Type B pancreatic cell (in vitro differentiated cells): ENCODE results near the gene DELE1. TPM values are rescaled to one million over a fixed set of nuclear protein-coding genes. Genes with fewer than 3 reads are reported as not detected.

Experiments used
- DNase-seq: peaks from one replicate; pipeline ENCODE4 v3.0.0; 2021; ENCODE audit warnings: mixed read lengths; ENCODE audit not compliant: unreplicated experiment; ENCODE audit errors: extremely low spot score
- H3K27ac Mint-ChIP-seq: 2 replicates; pipeline ENCODE4 v1.8.0; 2021; ENCODE audit warnings: mild to moderate bottlenecking, mixed read lengths
- H3K27me3 Mint-ChIP-seq: 2 replicates; pipeline ENCODE4 v1.8.0; 2021; ENCODE audit warnings: mixed read lengths
- H3K36me3 Mint-ChIP-seq: 2 replicates; pipeline ENCODE4 v1.8.0; 2021; ENCODE audit warnings: mixed read lengths
- H3K4me1 Mint-ChIP-seq: one replicate; pipeline ENCODE4 v1.8.0; 2021; ENCODE audit warnings: mixed read lengths; ENCODE audit not compliant: unreplicated experiment
- H3K4me3 Mint-ChIP-seq: 2 replicates; pipeline ENCODE4 v1.8.0; 2021; ENCODE audit warnings: mild to moderate bottlenecking, mixed read lengths
- H3K9me3 Mint-ChIP-seq: 2 replicates; pipeline ENCODE4 v1.8.0; 2021; ENCODE audit warnings: mixed read lengths
- total RNA-seq: library from RNA; stranded (reverse); gene quantifications from 2 replicates; pipeline ENCODE4 v1.2.1, GENCODE V29; 2021; ENCODE audit warnings: low replicate concordance
- TF ChIP-seq, protein P1 (sequence below): fragments of 200-600 bp; sonication (generic); conservative IDR thresholded peaks from 2 replicates; pipeline ENCODE4 v1.5.0; 2021; ENCODE audit warnings: antibody characterized with exemption, mild to moderate bottlenecking

Gene DELE1
- total RNA-seq, 1 donor from 2014 or later, result 67.9 TPM

DNA sequence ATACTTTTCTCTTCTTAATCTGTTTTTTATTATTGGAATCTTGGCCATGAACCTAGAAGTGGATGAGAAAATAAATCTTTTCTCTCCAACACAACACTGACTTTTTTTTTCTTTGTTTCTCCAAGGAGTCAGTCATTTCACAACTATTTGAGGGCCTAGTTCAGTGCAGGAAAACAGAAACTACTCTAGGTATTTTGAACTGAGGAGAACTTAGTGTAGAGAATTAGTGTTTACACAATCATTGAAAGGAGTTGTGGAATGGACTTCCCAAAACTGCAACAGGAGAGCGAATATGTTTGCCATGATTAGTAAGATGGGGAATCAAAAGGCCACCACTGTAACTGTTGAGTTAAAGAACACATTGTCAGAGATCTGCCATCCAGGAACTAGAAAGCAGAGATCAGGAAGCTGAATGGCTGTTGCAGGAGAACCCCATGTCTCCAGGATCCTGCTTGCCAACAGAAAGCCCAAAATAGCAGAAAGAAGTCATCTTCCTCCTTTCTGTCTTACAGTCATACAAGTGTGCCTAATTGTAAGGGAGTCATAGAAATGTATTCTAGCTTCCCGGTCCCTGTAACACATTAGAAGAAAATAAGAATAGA lies 25.1 kb upstream of the DELE1 start:
- Mint-ChIP-seq H3K36me3 (no peaks in the 10 kb centered on the region), H3K9me3 (no peaks in the 10 kb centered on the region), H3K4me3 (no peak overlapping the region), H3K4me1 (no peaks in the 10 kb centered on the region), H3K27me3 (peaks cover 12% of the 10 kb centered on the region), H3K27ac (no peak overlapping the region)
- TF ChIP-seq, protein P1, sequence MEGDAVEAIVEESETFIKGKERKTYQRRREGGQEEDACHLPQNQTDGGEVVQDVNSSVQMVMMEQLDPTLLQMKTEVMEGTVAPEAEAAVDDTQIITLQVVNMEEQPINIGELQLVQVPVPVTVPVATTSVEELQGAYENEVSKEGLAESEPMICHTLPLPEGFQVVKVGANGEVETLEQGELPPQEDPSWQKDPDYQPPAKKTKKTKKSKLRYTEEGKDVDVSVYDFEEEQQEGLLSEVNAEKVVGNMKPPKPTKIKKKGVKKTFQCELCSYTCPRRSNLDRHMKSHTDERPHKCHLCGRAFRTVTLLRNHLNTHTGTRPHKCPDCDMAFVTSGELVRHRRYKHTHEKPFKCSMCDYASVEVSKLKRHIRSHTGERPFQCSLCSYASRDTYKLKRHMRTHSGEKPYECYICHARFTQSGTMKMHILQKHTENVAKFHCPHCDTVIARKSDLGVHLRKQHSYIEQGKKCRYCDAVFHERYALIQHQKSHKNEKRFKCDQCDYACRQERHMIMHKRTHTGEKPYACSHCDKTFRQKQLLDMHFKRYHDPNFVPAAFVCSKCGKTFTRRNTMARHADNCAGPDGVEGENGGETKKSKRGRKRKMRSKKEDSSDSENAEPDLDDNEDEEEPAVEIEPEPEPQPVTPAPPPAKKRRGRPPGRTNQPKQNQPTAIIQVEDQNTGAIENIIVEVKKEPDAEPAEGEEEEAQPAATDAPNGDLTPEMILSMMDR, result no peak
- no peak for DNase-seq

DNA sequence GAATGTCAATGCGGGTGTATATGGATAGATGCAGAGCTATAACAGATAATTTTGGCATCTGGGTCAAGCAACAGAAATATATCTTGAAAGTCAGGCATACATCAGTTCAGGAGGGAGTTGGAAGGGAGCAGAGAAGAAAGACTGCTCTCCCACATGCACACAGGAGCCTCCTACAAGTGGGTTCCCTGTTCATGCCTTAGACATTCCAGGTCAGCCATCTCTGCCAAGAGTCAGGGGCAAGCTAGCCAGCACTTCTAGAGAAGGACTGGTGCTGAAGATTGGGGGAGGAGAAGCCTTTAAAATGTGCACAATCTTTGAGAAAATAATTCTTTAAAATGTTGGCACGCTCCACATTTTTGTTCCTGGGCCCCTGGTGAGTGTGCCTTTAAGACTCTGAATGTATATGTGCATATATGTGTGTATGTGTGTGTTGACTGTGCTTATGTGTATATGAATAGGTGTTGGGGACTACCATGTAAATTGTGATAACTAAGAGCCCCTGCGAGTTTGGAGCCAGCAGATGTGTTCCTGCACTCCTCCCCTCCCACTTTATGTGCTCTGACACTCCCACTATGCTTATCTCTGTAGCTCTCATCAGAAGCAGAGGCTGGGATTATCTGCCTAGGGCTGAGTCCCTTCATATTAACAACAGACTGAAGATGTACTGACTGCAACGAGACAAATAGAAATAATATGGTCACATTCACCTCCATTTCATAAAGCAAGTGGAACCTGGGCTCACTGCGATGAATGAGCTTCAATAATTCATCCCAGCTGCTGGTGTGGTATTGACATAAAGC lies 21.5 kb upstream of the DELE1 start:
- Mint-ChIP-seq H3K4me3 (no peak overlapping the region), H3K9me3 (no peaks in the 10 kb centered on the region), H3K4me1 (no peaks in the 10 kb centered on the region), H3K27me3 (peaks cover 14% of the 10 kb centered on the region), H3K36me3 (no peaks in the 10 kb centered on the region), H3K27ac (no peak overlapping the region)
- TF ChIP-seq, protein P1, result no peak
- no peak for DNase-seq

DNA sequence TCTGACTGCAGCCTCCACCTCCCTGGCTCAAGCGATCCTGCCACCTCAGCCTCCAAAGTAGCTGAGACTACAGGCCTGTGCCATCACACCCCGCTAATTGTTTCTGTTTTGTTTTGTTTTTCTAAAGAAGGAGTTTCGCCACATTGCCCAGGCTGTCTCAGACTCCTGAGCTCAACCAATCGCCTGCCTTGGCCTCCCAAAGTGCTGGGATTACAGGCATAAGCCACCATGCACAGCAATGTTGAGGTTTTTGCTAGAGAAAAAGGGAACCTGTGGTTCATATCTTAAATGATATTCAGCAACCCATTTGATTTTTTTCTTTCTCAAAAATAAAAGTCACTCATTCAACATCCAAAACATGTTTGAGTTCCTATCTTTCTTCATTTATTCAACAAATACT lies 20.4 kb upstream of the DELE1 start:
- no peak for DNase-seq
- no peaks in the 10 kb centered on the region for H3K36me3 Mint-ChIP-seq
- no peaks in the 10 kb centered on the region for H3K9me3 Mint-ChIP-seq
- H3K4me1 Mint-ChIP-seq, result no peaks in the 10 kb centered on the region
- no peak overlapping the region for H3K4me3 Mint-ChIP-seq
- H3K27ac Mint-ChIP-seq, result no peak overlapping the region
- H3K27me3 Mint-ChIP-seq, result peaks cover 14% of the 10 kb centered on the region
- TF ChIP-seq, protein P1, result no peak

- no peak for DNase-seq
- no peaks in the 10 kb centered on the region for H3K9me3 Mint-ChIP-seq
- no peak overlapping the region for H3K4me3 Mint-ChIP-seq
- peaks cover 16% of the 10 kb centered on the region for H3K27me3 Mint-ChIP-seq
- H3K4me1 Mint-ChIP-seq, result no peaks in the 10 kb centered on the region
- H3K36me3 Mint-ChIP-seq, result no peaks in the 10 kb centered on the region
- TF ChIP-seq, protein P1, result no peak
- no peak overlapping the region for H3K27ac Mint-ChIP-seq
Measured at GRCh38 chr5:141904551-141904950, 19.1 kb upstream of the DELE1 start.

DNA sequence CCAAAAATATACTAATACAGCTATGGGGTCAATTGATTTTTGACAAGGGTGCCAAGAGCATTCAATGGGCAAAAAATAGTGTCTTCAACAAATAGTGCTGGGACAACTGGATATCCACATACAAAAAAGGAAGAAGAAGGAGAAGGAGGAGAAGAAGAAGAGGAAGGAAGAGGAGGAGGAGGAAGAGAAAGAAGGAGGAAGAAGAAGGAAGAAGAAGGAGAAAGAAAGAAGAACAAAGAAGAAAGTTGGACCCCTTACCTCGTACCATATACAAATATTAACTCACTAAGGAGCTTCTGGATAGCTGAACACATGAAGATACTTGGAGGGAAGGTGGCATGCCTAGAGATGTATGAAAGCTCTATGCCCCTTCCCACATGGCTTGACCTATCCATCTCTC lies 17.2 kb upstream of the DELE1 start:
- Mint-ChIP-seq H3K4me3 (no peak overlapping the region), H3K4me1 (no peaks in the 10 kb centered on the region), H3K27me3 (peaks cover 16% of the 10 kb centered on the region), H3K9me3 (no peaks in the 10 kb centered on the region), H3K27ac (no peak overlapping the region), H3K36me3 (no peaks in the 10 kb centered on the region)
- TF ChIP-seq, protein P1, result no peak
- DNase-seq, result no peak
